Peyer's patch (tissue), 4 donors: ENCODE data around the gene GCC2.
"Not testable (repeated sequence)": the region's sequence is repeated elsewhere in the genome, so short reads cannot be mapped to it uniquely, and the experiment has no call there.

ENCODE experiments used
- CTCF ChIP-seq, 6 experiments: fragments of 450-650 bp in 4 of 6; fragments of 200-600 bp in 2 of 6; sonication (generic) in 1 of 6; IDR thresholded peaks; one replicate each; pipeline ENCODE4 v1.5.1; 2017 to 2019; ENCODE audit warnings: antibody characterized with exemption in 6 of 6, mild to moderate bottlenecking in 3 of 6, moderate library complexity in 1 of 6
- POLR2A ChIP-seq, 2 donors: fragments of 450-650 bp; IDR thresholded peaks; one replicate each; pipeline ENCODE4 v1.5.1; 2017; ENCODE audit warnings: antibody characterized with exemption in 2 of 2, mild to moderate bottlenecking in 2 of 2, moderate library complexity in 2 of 2

DNA sequence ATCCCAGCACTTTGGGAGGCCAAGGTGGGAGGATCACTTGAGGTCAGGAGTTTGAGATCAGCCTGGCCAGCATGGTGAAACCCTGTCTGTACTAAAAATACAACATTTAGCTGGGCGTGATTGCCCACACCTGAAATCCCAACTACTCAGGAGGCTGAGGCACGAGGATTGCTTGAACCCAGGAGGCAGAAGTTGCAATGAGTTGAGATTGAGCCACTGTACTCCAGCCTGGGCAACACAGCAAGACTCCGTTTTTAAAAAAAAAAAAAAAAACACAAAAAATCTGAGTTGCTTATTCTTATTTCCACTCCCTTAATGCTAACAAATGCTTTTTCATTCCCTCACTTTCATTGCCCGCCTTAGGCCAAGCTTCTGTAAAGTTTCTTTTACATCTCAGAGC is 4.5 kb downstream of the GCC2 start:
- not testable (repeated sequence) for TF ChIP-seq POLR2A, CTCF (IDR thresholded peaks at IDR 0.05)
